ENCODE measurements around the gene GALNT2.

DNA sequence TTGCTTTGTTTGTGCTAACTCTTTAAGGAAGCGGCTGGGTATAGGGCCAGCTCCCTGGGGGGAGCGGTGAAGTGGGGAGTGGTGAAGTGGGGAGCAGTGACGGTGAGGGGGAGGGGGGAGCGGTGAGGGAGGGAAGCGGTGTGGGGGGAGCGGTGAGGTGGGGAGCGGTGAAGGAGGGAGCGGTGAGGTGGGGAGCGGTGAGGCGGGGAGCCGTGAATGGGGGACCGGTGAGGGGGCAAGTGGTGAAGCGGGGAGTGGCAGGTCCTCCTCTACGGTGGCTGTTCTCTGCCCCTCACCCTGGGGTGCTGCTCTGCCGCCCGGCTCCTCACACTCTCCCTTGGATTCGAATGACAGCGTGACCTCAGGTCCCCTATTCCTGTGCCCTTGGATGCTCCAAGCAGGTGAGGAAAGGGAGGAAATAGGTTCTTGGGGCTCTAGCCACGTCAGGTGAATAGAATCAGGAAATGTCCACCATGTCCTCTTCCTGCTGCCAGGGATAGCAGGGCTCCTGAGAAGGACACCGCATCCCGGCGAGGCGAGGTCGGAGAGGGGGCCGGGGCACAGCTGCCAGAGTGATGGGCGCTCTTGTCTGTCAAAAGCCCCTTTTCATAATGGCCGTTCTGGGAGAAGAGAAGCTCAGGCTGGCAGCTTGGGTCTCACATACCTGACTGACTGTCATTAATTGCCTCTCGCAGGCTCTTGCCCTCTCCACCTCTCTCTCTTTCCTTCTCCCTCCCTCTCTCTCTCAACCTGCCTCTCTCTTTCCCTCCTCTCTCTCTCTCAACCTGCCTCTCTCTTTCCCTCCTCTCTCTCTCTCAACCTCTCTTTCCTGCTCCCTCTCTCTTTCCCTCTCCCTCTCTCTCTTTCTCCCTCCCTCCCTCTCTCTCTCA lies 224.9 kb downstream of the GALNT2 start:
- TF ChIP-seq MAFK (conservative IDR thresholded peaks at IDR 0.05 in 1 of 2, IDR thresholded peaks at IDR 0.05 in 1 of 2; ENCODE audit: low read length in 2 of 2) (no peak), PHF20 (CRISPR knock-in tag; IDR thresholded peaks at IDR 0.05) (no peak), CTCF (CRISPR knock-in tag; IDR thresholded peaks at IDR 0.05) (no peak), TMF1 (CRISPR knock-in tag; IDR thresholded peaks at IDR 0.05; ENCODE audit: low read depth) (no peak), KDM5A (IDR thresholded peaks at IDR 0.05; ENCODE audit: borderline replicate concordance, low read length) (no peak), TOPORS (CRISPR knock-in tag; IDR thresholded peaks at IDR 0.05) (no peak), ZBTB3 (CRISPR knock-in tag; IDR thresholded peaks at IDR 0.05; ENCODE audit: borderline replicate concordance, low read depth) (no peak), FOXK2 (IDR thresholded peaks at IDR 0.05) (no peak)
- TF ChIP-seq, protein P1, sequence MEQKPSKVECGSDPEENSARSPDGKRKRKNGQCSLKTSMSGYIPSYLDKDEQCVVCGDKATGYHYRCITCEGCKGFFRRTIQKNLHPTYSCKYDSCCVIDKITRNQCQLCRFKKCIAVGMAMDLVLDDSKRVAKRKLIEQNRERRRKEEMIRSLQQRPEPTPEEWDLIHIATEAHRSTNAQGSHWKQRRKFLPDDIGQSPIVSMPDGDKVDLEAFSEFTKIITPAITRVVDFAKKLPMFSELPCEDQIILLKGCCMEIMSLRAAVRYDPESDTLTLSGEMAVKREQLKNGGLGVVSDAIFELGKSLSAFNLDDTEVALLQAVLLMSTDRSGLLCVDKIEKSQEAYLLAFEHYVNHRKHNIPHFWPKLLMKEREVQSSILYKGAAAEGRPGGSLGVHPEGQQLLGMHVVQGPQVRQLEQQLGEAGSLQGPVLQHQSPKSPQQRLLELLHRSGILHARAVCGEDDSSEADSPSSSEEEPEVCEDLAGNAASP (CRISPR knock-in tag; IDR thresholded peaks at IDR 0.05; ENCODE audit: borderline replicate concordance): no peak

Measured in HepG2 (cell line).